Right lobe of liver (tissue), 4 donors: ENCODE data around the gene S100A9.

ENCODE experiments used
- CTCF ChIP-seq, 4 donors: fragments of 200-600 bp in 3 of 4; fragments of 450-650 bp in 1 of 4; IDR thresholded peaks; one replicate each; pipeline versions ENCODE4 v1.5.1 to v1.8.0; 2016 to 2022; ENCODE audit warnings: antibody characterized with exemption in 4 of 4, mild to moderate bottlenecking in 2 of 4
- POLR2A ChIP-seq: fragments of 450-650 bp; IDR thresholded peaks from one replicate; pipeline ENCODE4 v1.6.1; 2017; ENCODE audit warnings: antibody characterized with exemption, mild to moderate bottlenecking
- donor health status: DM: no; HTN: no; CAD: no.
- donor health status: DM: no; HTN: no; CAD: no.
- donor health status: DM: no; HTN: yes; CAD: no.

- TF ChIP-seq POLR2A: no peak
- no peak for TF ChIP-seq CTCF (IDR thresholded peaks at IDR 0.05)
Measured at GRCh38 chr1:153362187-153362775, 4.6 kb downstream of the S100A9 start.
